Ascending aorta (tissue), 2 donors: Measurements from ENCODE around the gene FCHO2. TPM values are rescaled to one million over a fixed set of nuclear protein-coding genes. Genes with fewer than 3 reads are reported as not detected.

ENCODE experiments used
- DNase-seq, 2 donors: peaks; one replicate each; pipeline ENCODE4 v3.0.0-alpha.2; 2019; ENCODE audit warnings: low spot score in 2 of 2
- H3K27ac ChIP-seq, 2 donors: fragments of 200-600 bp; sonication (generic); one replicate each; pipeline ENCODE4 v1.5.1; 2016 to 2017; ENCODE audit warnings: mild to moderate bottlenecking in 1 of 2
- H3K27me3 ChIP-seq: fragments of 200-600 bp; sonication (generic); one replicate; pipeline ENCODE4 v1.5.1; 2017
- H3K36me3 ChIP-seq, 2 donors: fragments of 200-600 bp; sonication (generic); one replicate each; pipeline ENCODE4 v1.5.1; 2016
- H3K4me1 ChIP-seq, 2 donors: fragments of 200-600 bp; sonication (generic); one replicate each; pipeline ENCODE4 v1.5.1; 2016 to 2017; ENCODE audit warnings: mild to moderate bottlenecking in 1 of 2
- H3K4me3 ChIP-seq, 2 donors: fragments of 200-600 bp; sonication (generic); one replicate each; pipeline ENCODE4 v1.5.1; 2016 to 2017; ENCODE audit warnings: mild to moderate bottlenecking in 1 of 2
- H3K9me3 ChIP-seq, 2 donors: fragments of 200-600 bp; sonication (generic); one replicate each; pipeline ENCODE4 v1.5.1; 2016
- CTCF ChIP-seq, 3 experiments: fragments of 200-600 bp in 2 of 3; fragments of 450-650 bp in 1 of 3; sonication (generic) in 2 of 3; IDR thresholded peaks; one replicate each; pipeline ENCODE4 v1.5.1; 2016 to 2019; ENCODE audit warnings: antibody characterized with exemption in 3 of 3, mild to moderate bottlenecking in 1 of 3, moderate library complexity in 1 of 3
- intact Hi-C: fragments of 100-400 bp; cut with DNase I; formaldehyde crosslinking; loops from one replicate; pipeline ENCODE4 v1.15.1; 2023
- total RNA-seq: library from RNA; depleted of rRNA; stranded (reverse); fragments of >200 nt; gene quantifications from one replicate; pipeline ENCODE4 v1.1.0, GENCODE V29; 2016

FCHO2 gene
- total RNA-seq, 1 donor from 2014 or later: 10.7 TPM

- intact Hi-C loops: no loop called here
- no peak for DNase-seq
- Histone ChIP-seq H3K4me3 (no peak overlapping the region), H3K36me3 (no peaks in the 10 kb centered on the region), H3K27me3 (no peaks in the 10 kb centered on the region), H3K27ac (no peak overlapping the region), H3K4me1 (no peaks in the 10 kb centered on the region), H3K9me3 (no peaks in the 10 kb centered on the region)
- no peak for TF ChIP-seq CTCF (IDR thresholded peaks at IDR 0.05)
Observed at GRCh38 chr5:73106335-73106734, 150.5 kb downstream of the FCHO2 start.

GRCh38 chr5:73110190-73110589, 154.3 kb downstream of the FCHO2 start:
- DNase-seq: no peak
- TF ChIP-seq CTCF (IDR thresholded peaks at IDR 0.05): no peak
- intact Hi-C loops: no loop called here
- Histone ChIP-seq H3K4me3 (no peak overlapping the region), H3K36me3 (no peaks in the 10 kb centered on the region), H3K27me3 (no peaks in the 10 kb centered on the region), H3K4me1 (no peaks in the 10 kb centered on the region), H3K27ac (no peak overlapping the region), H3K9me3 (no peaks in the 10 kb centered on the region)

- no peak for TF ChIP-seq CTCF (IDR thresholded peaks at IDR 0.05)
- no peak for DNase-seq
- Histone ChIP-seq H3K36me3 (no peaks in the 10 kb centered on the region), H3K9me3 (no peaks in the 10 kb centered on the region), H3K27me3 (no peaks in the 10 kb centered on the region), H3K4me1 (no peaks in the 10 kb centered on the region), H3K4me3 (no peak overlapping the region), H3K27ac (no peak overlapping the region)
- intact Hi-C loops: no loop called here
Observed at GRCh38 chr5:73111536-73111935, 155.7 kb downstream of the FCHO2 start.

GRCh38 chr5:73112359-73112758, 156.5 kb downstream of the FCHO2 start:
- H3K27me3 ChIP-seq: no peaks in the 10 kb centered on the region
- H3K9me3 ChIP-seq: no peaks in the 10 kb centered on the region
- no peak overlapping the region for H3K4me3 ChIP-seq
- no peak for TF ChIP-seq CTCF (IDR thresholded peaks at IDR 0.05)
- H3K4me1 ChIP-seq: no peaks in the 10 kb centered on the region
- no peak for DNase-seq
- no peak overlapping the region for H3K27ac ChIP-seq
- H3K36me3 ChIP-seq: no peaks in the 10 kb centered on the region
- intact Hi-C loops: no loop called here

- no peaks in the 10 kb centered on the region for H3K9me3 ChIP-seq
- no peaks in the 10 kb centered on the region for H3K4me1 ChIP-seq
- DNase-seq: no peak
- intact Hi-C loops: no loop called here
- no peaks in the 10 kb centered on the region for H3K27me3 ChIP-seq
- no peak overlapping the region for H3K4me3 ChIP-seq
- no peak overlapping the region for H3K27ac ChIP-seq
- no peak for TF ChIP-seq CTCF (IDR thresholded peaks at IDR 0.05)
- no peaks in the 10 kb centered on the region for H3K36me3 ChIP-seq
Observed at GRCh38 chr5:73114044-73114688, 158.3 kb downstream of the FCHO2 start.
